Liver (tissue), 9 donors: ENCODE measurements around the gene MRAS. TPM values are rescaled to one million over a fixed set of nuclear protein-coding genes. Genes with fewer than 3 reads are reported as not detected.

Experiments used
- DNase-seq: peaks from one replicate; pipeline ENCODE4 v3.0.0-alpha.2; 2017; ENCODE audit warnings: low spot score
- H3K27ac ChIP-seq, 2 donors: one replicate each; pipeline ENCODE4 v1.7.0; 2013; ENCODE audit warnings: inconsistent platforms in 2 of 2, low read length in 2 of 2, control low read depth in 1 of 2, low read depth in 1 of 2, mild to moderate bottlenecking in 1 of 2
- H3K27me3 ChIP-seq, 4 donors: one replicate each; pipeline versions ENCODE4 v1.6.1 to v1.7.0; 2013; ENCODE audit warnings: low read length in 3 of 4, inconsistent platforms in 1 of 4, mild to moderate bottlenecking in 1 of 4, moderate library complexity in 1 of 4; ENCODE audit not compliant: control insufficient read depth in 4 of 4, insufficient read depth in 4 of 4
- H3K36me3 ChIP-seq, 4 donors: one replicate each; pipeline versions ENCODE4 v1.6.1 to v1.7.0; 2013; ENCODE audit warnings: low read length in 3 of 4, mild to moderate bottlenecking in 3 of 4, low read depth in 1 of 4, moderate library complexity in 1 of 4; ENCODE audit not compliant: control insufficient read depth in 4 of 4, insufficient read depth in 3 of 4
- H3K4me1 ChIP-seq, 4 donors: one replicate each; pipeline versions ENCODE4 v1.6.1 to v1.7.0; 2013; ENCODE audit warnings: low read length in 3 of 4, mild to moderate bottlenecking in 3 of 4, moderate library complexity in 1 of 4; ENCODE audit not compliant: control insufficient read depth in 4 of 4, insufficient read depth in 4 of 4
- H3K4me3 ChIP-seq, 3 donors: one replicate each; pipeline versions ENCODE4 v1.6.1 to v1.7.0; 2013; ENCODE audit warnings: low read length in 3 of 3, control low read depth in 1 of 3, low read depth in 1 of 3, mild to moderate bottlenecking in 1 of 3
- H3K9ac ChIP-seq, 2 donors: one replicate each; pipeline ENCODE4 v1.7.0; 2013; ENCODE audit warnings: low read length in 2 of 2, mild to moderate bottlenecking in 2 of 2, moderate library complexity in 2 of 2, control low read depth in 1 of 2, low read depth in 1 of 2
- H3K9me3 ChIP-seq, 4 donors: one replicate each; pipeline versions ENCODE4 v1.6.1 to v1.7.0; 2013; ENCODE audit warnings: low read length in 3 of 4; ENCODE audit not compliant: control insufficient read depth in 4 of 4
- ATF3 ChIP-seq: IDR thresholded peaks from 2 replicates; pipeline ENCODE4 v1.6.1; 2016; ENCODE audit warnings: antibody characterized with exemption
- CTCF ChIP-seq: fragments of 150-350 bp; IDR thresholded peaks from 2 replicates; pipeline ENCODE4 v1.5.1; 2017; ENCODE audit warnings: improper control_type of control experiment, low read depth, low read length; ENCODE audit not compliant: missing input control
- EGR1 ChIP-seq, 2 donors: IDR thresholded peaks; 2 replicates each; pipeline ENCODE4 v1.6.1; 2016 to 2018; ENCODE audit warnings: antibody characterized with exemption in 2 of 2, low read depth in 2 of 2
- FOXA1 ChIP-seq: IDR thresholded peaks from 2 replicates; pipeline ENCODE4 v1.6.1; 2016; ENCODE audit warnings: antibody characterized with exemption
- FOXA2 ChIP-seq: IDR thresholded peaks from 2 replicates; pipeline ENCODE4 v1.6.1; 2016; ENCODE audit warnings: antibody characterized with exemption
- GABPA ChIP-seq, 2 donors: IDR thresholded peaks in 1 of 2; conservative IDR thresholded peaks in 1 of 2; 2 replicates each; pipeline ENCODE4 v1.6.1; 2016; ENCODE audit warnings: antibody characterized with exemption in 2 of 2, mild to moderate bottlenecking in 1 of 2, moderate library complexity in 1 of 2
- HNF4A ChIP-seq, 2 donors: conservative IDR thresholded peaks; 2 replicates each; pipeline ENCODE4 v1.6.1; 2016; ENCODE audit warnings: antibody characterized with exemption in 2 of 2, mild to moderate bottlenecking in 2 of 2
- HNF4G ChIP-seq: IDR thresholded peaks from 2 replicates; pipeline ENCODE4 v1.6.1; 2016; ENCODE audit warnings: antibody characterized with exemption
- JUND ChIP-seq, 2 donors: IDR thresholded peaks; 2 replicates each; pipeline ENCODE4 v1.6.1; 2016; ENCODE audit warnings: antibody characterized with exemption in 2 of 2
- MAX ChIP-seq: IDR thresholded peaks from 2 replicates; pipeline ENCODE4 v1.6.1; 2016; ENCODE audit warnings: antibody characterized with exemption
- NR2F2 ChIP-seq: IDR thresholded peaks from 2 replicates; pipeline ENCODE4 v1.6.1; 2016; ENCODE audit warnings: antibody characterized with exemption
- RAD21 ChIP-seq, 2 donors: IDR thresholded peaks; 2 replicates each; pipeline ENCODE4 v1.6.1; 2016; ENCODE audit warnings: antibody characterized with exemption in 2 of 2, mild to moderate bottlenecking in 2 of 2
- REST ChIP-seq: IDR thresholded peaks from 2 replicates; pipeline ENCODE4 v1.6.1; 2016; ENCODE audit warnings: antibody characterized with exemption, mild to moderate bottlenecking
- RXRA ChIP-seq, 2 donors: IDR thresholded peaks; 2 replicates each; pipeline ENCODE4 v1.6.1; 2017 to 2018; ENCODE audit warnings: antibody characterized with exemption in 2 of 2, mild to moderate bottlenecking in 1 of 2
- SP1 ChIP-seq: IDR thresholded peaks from 2 replicates; pipeline ENCODE4 v1.6.1; 2018; ENCODE audit warnings: antibody characterized with exemption, mild to moderate bottlenecking
- TAF1 ChIP-seq: conservative IDR thresholded peaks from 2 replicates; pipeline ENCODE4 v1.6.1; 2016; ENCODE audit warnings: antibody characterized with exemption, mild to moderate bottlenecking
- YY1 ChIP-seq: IDR thresholded peaks from 2 replicates; pipeline ENCODE4 v1.6.1; 2016; ENCODE audit warnings: antibody characterized with exemption, mild to moderate bottlenecking
- ZBTB33 ChIP-seq: IDR thresholded peaks from 2 replicates; pipeline ENCODE4 v1.6.1; 2016; ENCODE audit warnings: antibody characterized with exemption
- WGBS: extraction: QIAGEN DNeasy Blood & Tissue Kit; methylation state at CpG from one replicate; pipeline ENCODE4 v1.1.7; 2013; 5-methylcytosine and 5-hydroxymethylcytosine counted together
- polyA plus RNA-seq, 2 donors: library from polyadenylated mRNA; stranded (reverse) in 1 of 2; unstranded in 1 of 2; fragments of 200-250 nt in 1 of 2; fragments of >200 nt in 1 of 2; fragmentation: Nextera tagmentation in 1 of 2; extraction: Ambion mirVana in 1 of 2; gene quantifications; one replicate each; pipeline versions ENCODE4 v1.2.1 to v1.2.3, GENCODE V29; 2013 to 2015
- total RNA-seq, 2 donors: library from RNA; depleted of rRNA; stranded (reverse); fragments of >200 nt; gene quantifications; one replicate each; pipeline ENCODE4 v1.2.3, GENCODE V29; 2014
- donor health status: healthy.
- donor health status: healthy.
- donor health status: healthy.
- donor health status: healthy.
- donor health status: healthy.

Gene MRAS
- total and polyA plus RNA-seq, 4 donors, result 1.6 to 2.6 (median 1.9) TPM

- H3K27ac ChIP-seq, result no peak overlapping the region
- H3K27me3 ChIP-seq, result no peaks in the 10 kb centered on the region
- WGBS, result 95% methylated on average over 5 of the region's 5 CpGs
- no peak overlapping the region for H3K9ac ChIP-seq
- no peaks in the 10 kb centered on the region for H3K36me3 ChIP-seq
- H3K4me3 ChIP-seq, result no peak overlapping the region
- DNase-seq, result no peak
- TF ChIP-seq YY1, result no peak
- no peak for TF ChIP-seq REST
- TF ChIP-seq EGR1 (IDR thresholded peaks at IDR 0.05; ENCODE audit: low read depth in 2 of 2), result no peak
- TF ChIP-seq MAX, result no peak
- no peak for TF ChIP-seq HNF4G
- TF ChIP-seq FOXA1, result no peak
- TF ChIP-seq CTCF, result no peak
- TF ChIP-seq TAF1, result no peak
- no peak for TF ChIP-seq SP1
- TF ChIP-seq HNF4A (conservative IDR thresholded peaks at IDR 0.05), result no peak
- TF ChIP-seq RAD21 (IDR thresholded peaks at IDR 0.05), result no peak
- no peak for TF ChIP-seq FOXA2
- no peak for TF ChIP-seq NR2F2
- no peak for TF ChIP-seq RXRA (IDR thresholded peaks at IDR 0.05)
- no peak for TF ChIP-seq GABPA (IDR thresholded peaks at IDR 0.05 in 1 of 2, conservative IDR thresholded peaks at IDR 0.05 in 1 of 2)
- no peak for TF ChIP-seq JUND (IDR thresholded peaks at IDR 0.05)
- H3K4me1 ChIP-seq, result peaks cover 1 to 8% (median 4%) of the 10 kb centered on the region in 4 donors
- H3K9me3 ChIP-seq, result no peaks in the 10 kb centered on the region
Observed at GRCh38 chr3:138384976-138385375, 36.6 kb downstream of the MRAS start.

GRCh38 chr3:138389144-138389601 lies 40.8 kb downstream of the MRAS start:
- Histone ChIP-seq H3K9me3 (no peaks in the 10 kb centered on the region), H3K36me3 (no peaks in the 10 kb centered on the region), H3K4me1 (no peaks in the 10 kb centered on the region), H3K27ac (no peak overlapping the region), H3K4me3 (no peak overlapping the region), H3K9ac (no peak overlapping the region), H3K27me3 (no peaks in the 10 kb centered on the region)
- no peak for DNase-seq
- 95% methylated on average over 6 of the region's 6 CpGs for WGBS
- no peak for TF ChIP-seq FOXA1
- TF ChIP-seq RAD21 (IDR thresholded peaks at IDR 0.05), result no peak
- no peak for TF ChIP-seq GABPA (IDR thresholded peaks at IDR 0.05 in 1 of 2, conservative IDR thresholded peaks at IDR 0.05 in 1 of 2)
- TF ChIP-seq HNF4G, result no peak
- TF ChIP-seq ATF3, result no peak
- no peak for TF ChIP-seq FOXA2
- TF ChIP-seq RXRA (IDR thresholded peaks at IDR 0.05), result no peak
- no peak for TF ChIP-seq CTCF
- TF ChIP-seq HNF4A (conservative IDR thresholded peaks at IDR 0.05), result no peak
- TF ChIP-seq SP1, result no peak
- no peak for TF ChIP-seq TAF1
- no peak for TF ChIP-seq YY1
- TF ChIP-seq JUND (IDR thresholded peaks at IDR 0.05), result no peak
- no peak for TF ChIP-seq REST
- TF ChIP-seq ZBTB33, result no peak
